Measurements from ENCODE around the gene CHPF.

GRCh38 chr2:219530048-219530963, 13.3 kb downstream of the CHPF start:
- TF ChIP-seq CTCF (IDR thresholded peaks at IDR 0.05) (peak; percentile 95), TCF7L2 (IDR thresholded peaks at IDR 0.05; ENCODE audit: low read depth, low read length) (no peak), SIN3A (IDR thresholded peaks at IDR 0.05; ENCODE audit: borderline replicate concordance, insufficient read depth, low read depth, low read length) (no peak)

Data from Panc1 (cell line).